Astrocyte (in vitro differentiated cells and primary cell): ENCODE results near the gene SF1. TPM values are rescaled to one million over a fixed set of nuclear protein-coding genes. Genes with fewer than 3 reads are reported as not detected.
A peak's percentile ranks its signal among the peaks of the same experiment; 100 is the strongest.

Experiments
- DNase-seq: peaks from one replicate; pipeline ENCODE4 v3.0.0-alpha.2; 2010; ENCODE audit warnings: low read depth
- FAIRE-seq: peaks from 2 replicates; lab custom pipeline; 2011; peaks lifted over from hg19 to GRCh38; lab: Jason Lieb, UNC
- H2AFZ ChIP-seq: 2 replicates; pipeline ENCODE4 v1.6.0; 2012; ENCODE audit warnings: low read depth, low read length, inconsistent platforms
- H3K27ac ChIP-seq: 2 replicates; pipeline ENCODE4 v1.5.1; 2011; ENCODE audit warnings: low read depth, low read length, inconsistent platforms
- H3K27me3 ChIP-seq: 2 replicates; pipeline ENCODE4 v1.6.0; 2011; ENCODE audit warnings: low read length, inconsistent platforms; ENCODE audit not compliant: insufficient read depth
- H3K36me3 ChIP-seq: 2 replicates; pipeline ENCODE4 v1.5.1; 2011; ENCODE audit warnings: low read length, inconsistent platforms; ENCODE audit not compliant: insufficient read depth
- H3K4me1 ChIP-seq: 2 replicates; pipeline ENCODE4 v1.5.1; 2011; ENCODE audit warnings: low read length, inconsistent platforms; ENCODE audit not compliant: insufficient read depth
- H3K4me2 ChIP-seq: 2 replicates; pipeline ENCODE4 v1.6.0; 2012; ENCODE audit warnings: low read length, inconsistent platforms
- H3K4me3 ChIP-seq: 2 replicates; pipeline ENCODE4 v1.5.1; 2011; ENCODE audit warnings: low read depth, mild to moderate bottlenecking, low read length, inconsistent platforms; ENCODE audit not compliant: insufficient read depth
- H3K79me2 ChIP-seq: 2 replicates; pipeline ENCODE4 v1.6.0; 2012; ENCODE audit warnings: mild to moderate bottlenecking, low read length, inconsistent platforms; ENCODE audit not compliant: insufficient read depth
- H3K9ac ChIP-seq: 2 replicates; pipeline ENCODE4 v1.6.0; 2012; ENCODE audit warnings: mild to moderate bottlenecking, low read length, inconsistent platforms
- H3K9me3 ChIP-seq: 2 replicates; pipeline ENCODE4 v1.5.1; 2012; ENCODE audit warnings: low read depth, mild to moderate bottlenecking, low read length, inconsistent platforms; ENCODE audit not compliant: insufficient read depth
- H4K20me1 ChIP-seq: 2 replicates; pipeline ENCODE4 v1.6.0; 2012; ENCODE audit warnings: low read length, inconsistent platforms; ENCODE audit not compliant: insufficient read depth
- H3K27ac Mint-ChIP-seq: one replicate; pipeline ENCODE4 v1.8.0; 2021; ENCODE audit warnings: mild to moderate bottlenecking, mixed read lengths; ENCODE audit not compliant: unreplicated experiment
- H3K27me3 Mint-ChIP-seq: one replicate; pipeline ENCODE4 v1.8.0; 2021; ENCODE audit warnings: low read depth, mixed read lengths; ENCODE audit not compliant: unreplicated experiment
- H3K36me3 Mint-ChIP-seq: one replicate; pipeline ENCODE4 v1.8.0; 2021; ENCODE audit warnings: low read depth, mixed read lengths; ENCODE audit not compliant: unreplicated experiment
- H3K4me1 Mint-ChIP-seq: one replicate; pipeline ENCODE4 v1.8.0; 2021; ENCODE audit warnings: low read depth, mixed read lengths; ENCODE audit not compliant: unreplicated experiment
- H3K4me3 Mint-ChIP-seq: one replicate; pipeline ENCODE4 v1.8.0; 2021; ENCODE audit warnings: mild to moderate bottlenecking, moderate library complexity, mixed read lengths; ENCODE audit not compliant: unreplicated experiment
- H3K9me3 Mint-ChIP-seq: one replicate; pipeline ENCODE4 v1.8.0; 2021; ENCODE audit warnings: mild to moderate bottlenecking, mixed read lengths; ENCODE audit not compliant: unreplicated experiment
- CTCF ChIP-seq: IDR thresholded peaks from 2 replicates; pipeline ENCODE4 v1.5.1; 2011; ENCODE audit warnings: low read depth, mild to moderate bottlenecking, inconsistent platforms, low read length, moderate library complexity; ENCODE audit not compliant: insufficient read depth
- EZH2 ChIP-seq: IDR thresholded peaks from 2 replicates; pipeline ENCODE4 v1.6.1; 2012; ENCODE audit warnings: mild to moderate bottlenecking, low read length, inconsistent platforms; ENCODE audit not compliant: insufficient read depth
- total RNA-seq: library from RNA; stranded (reverse); gene quantifications from 2 replicates; pipeline ENCODE4 v1.2.1, GENCODE V29; 2021

Gene SF1
- total RNA-seq, 1 donor from 2014 or later = 215 TPM

DNA sequence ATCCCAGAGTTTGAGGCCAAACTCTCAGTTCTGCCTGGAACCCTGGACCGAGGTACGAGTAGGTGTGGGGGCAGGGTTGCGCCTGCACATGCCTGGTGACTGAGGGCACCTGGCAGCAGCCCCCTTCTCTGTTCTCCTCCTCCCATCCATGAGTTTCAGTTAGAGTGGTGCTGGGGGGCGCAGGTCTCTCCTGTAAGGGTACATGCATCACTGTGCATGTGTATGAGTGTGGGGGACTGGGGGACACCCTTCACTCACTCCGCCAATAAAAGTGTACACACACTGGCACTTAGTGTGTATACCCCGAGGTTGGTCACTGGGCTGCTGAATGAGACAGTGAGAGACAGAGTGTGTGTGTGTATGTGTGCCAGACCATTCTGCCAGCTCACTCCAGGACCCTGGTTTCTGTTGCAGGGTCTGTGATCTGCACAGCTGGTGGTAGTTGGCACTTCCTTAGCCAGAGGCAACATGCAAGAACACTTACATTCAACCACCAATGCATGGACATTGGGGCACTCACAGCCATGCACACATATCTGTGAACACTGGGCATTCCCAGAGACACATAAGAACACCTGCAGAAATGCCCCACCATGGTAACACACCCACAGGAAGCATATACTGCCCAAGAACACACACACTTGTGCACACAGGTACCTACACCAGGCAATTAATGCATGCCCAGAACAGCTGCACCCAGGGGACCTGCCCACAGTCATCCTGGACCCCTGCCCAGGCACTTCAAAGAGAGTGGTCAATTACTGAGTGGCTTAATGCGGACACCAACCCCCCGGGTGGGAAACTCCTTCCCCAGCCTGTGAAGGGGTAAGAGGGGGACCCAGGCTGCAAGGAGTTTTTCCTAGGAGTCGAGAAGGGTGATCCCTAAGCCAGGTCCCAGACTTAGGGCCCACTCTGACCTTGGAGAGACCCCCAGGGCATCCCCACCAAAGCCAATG, 54.2 kb downstream of the SF1 start:
- no peak overlapping the region for H3K27ac ChIP-seq
- H3K79me2 ChIP-seq = no peaks in the 10 kb centered on the region
- H3K27me3 Mint-ChIP-seq = peaks cover 56% of the 10 kb centered on the region
- H3K4me2 ChIP-seq = no peak overlapping the region
- H3K27ac Mint-ChIP-seq = no peak overlapping the region
- no peaks in the 10 kb centered on the region for H4K20me1 ChIP-seq
- no peaks in the 10 kb centered on the region for H3K9me3 ChIP-seq
- H3K36me3 ChIP-seq = no peaks in the 10 kb centered on the region
- peaks cover 3% of the 10 kb centered on the region for H3K4me1 ChIP-seq
- H3K9ac ChIP-seq = no peak overlapping the region
- H2AFZ ChIP-seq = no peak overlapping the region
- H3K36me3 Mint-ChIP-seq = no peaks in the 10 kb centered on the region
- H3K4me3 ChIP-seq = no peak overlapping the region
- FAIRE-seq (no peak), DNase-seq (no peak)
- peaks cover 37% of the 10 kb centered on the region for H3K27me3 ChIP-seq
- H3K4me3 Mint-ChIP-seq = peak overlapping the region; percentile 72
- TF ChIP-seq CTCF = no peak
- no peak for TF ChIP-seq EZH2
- H3K9me3 Mint-ChIP-seq = no peaks in the 10 kb centered on the region
- H3K4me1 Mint-ChIP-seq = no peaks in the 10 kb centered on the region

DNA sequence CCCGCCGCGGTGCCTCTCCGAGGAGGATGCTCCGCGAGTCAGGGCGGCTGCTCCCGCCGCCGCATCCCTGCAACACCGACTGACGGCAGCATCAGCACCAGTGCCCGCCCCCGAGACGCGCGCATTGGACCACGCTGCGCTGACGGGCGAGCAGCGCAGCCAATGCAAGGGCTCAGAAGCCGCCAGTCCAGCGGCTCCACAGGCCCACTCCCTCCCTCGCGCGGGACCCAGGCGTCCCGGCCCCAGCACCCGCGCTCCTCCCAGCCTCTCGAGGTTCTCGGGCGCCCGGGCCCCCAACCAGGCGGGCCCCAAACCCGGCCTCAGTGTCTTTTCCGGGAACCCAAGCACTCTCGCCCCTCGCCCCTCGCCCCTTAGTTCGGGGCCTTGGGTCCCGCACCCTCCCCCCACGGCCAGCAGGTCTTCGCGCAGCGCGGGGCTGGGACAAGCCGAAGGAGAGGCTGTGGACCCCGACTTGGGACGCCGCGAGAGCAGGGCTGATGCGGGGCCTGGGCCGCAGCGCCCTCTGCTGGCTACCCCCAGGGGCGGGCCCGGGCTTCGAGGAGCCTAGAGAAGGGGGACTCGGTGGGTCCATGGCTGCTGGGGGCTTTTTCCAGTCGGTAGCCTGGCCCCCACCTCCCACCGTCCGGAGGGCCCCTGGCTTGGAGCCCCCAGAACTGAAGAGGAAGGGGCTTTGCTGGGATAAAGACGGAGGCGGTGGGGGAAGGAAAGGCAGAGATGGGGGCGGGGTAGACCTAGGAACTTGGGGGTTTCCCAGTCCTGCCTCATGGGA, 55.0 kb downstream of the SF1 start, which contains the start of gene NRXN2:
Gene NRXN2 (minus strand): TSS at position 81 of the 790 bp plus-strand sequence. CDS start 9,498 bp downstream, outside the sequence.
- peaks cover 65% of the 10 kb centered on the region for H3K27me3 Mint-ChIP-seq
- DNase-seq (peak; percentile 53), FAIRE-seq (no peak)
- H3K9me3 ChIP-seq = no peaks in the 10 kb centered on the region
- peak within 1 kb of the TSS; percentile 85 for H2AFZ ChIP-seq
- peak within 1 kb of the TSS; percentile 94 for H3K4me2 ChIP-seq
- peak within 1 kb of the TSS; percentile 51 for H3K4me3 ChIP-seq
- no peaks in the 10 kb centered on the region for H3K36me3 ChIP-seq
- H3K27ac Mint-ChIP-seq = no peak within 1 kb of the TSS
- H3K4me1 ChIP-seq = peaks cover 3% of the 10 kb centered on the region
- H3K9ac ChIP-seq = peak within 1 kb of the TSS; percentile 75
- no peaks in the 10 kb centered on the region for H3K4me1 Mint-ChIP-seq
- no peaks in the 10 kb centered on the region for H3K9me3 Mint-ChIP-seq
- peak within 1 kb of the TSS; percentile 72 for H3K4me3 Mint-ChIP-seq
- peaks cover 37% of the 10 kb centered on the region for H3K27me3 ChIP-seq
- H3K79me2 ChIP-seq = no peaks in the 10 kb centered on the region
- TF ChIP-seq EZH2 = no peak
- TF ChIP-seq CTCF = peak; percentile 47
- no peaks in the 10 kb centered on the region for H4K20me1 ChIP-seq
- H3K27ac ChIP-seq = no peak within 1 kb of the TSS
- no peaks in the 10 kb centered on the region for H3K36me3 Mint-ChIP-seq
